Measurements from ENCODE around the gene AKR1B1.

- TF ChIP-seq CTCF (IDR thresholded peaks at IDR 0.05; ENCODE audit: low read length) (peak; percentile 91), EZH2 (optimal IDR thresholded peaks at IDR 0.05; ENCODE audit: low read depth, low read length) (no peak)
Measured at GRCh38 chr7:134432296-134433152, 26.4 kb downstream of the AKR1B1 start.
